Natural killer cell treated with Interleukin-12 subunit alpha and Interleukin-12 subunit beta and Interleukin-15 and Interleukin-18, amount 100 ng/mL, for 72 hours (primary cell): Measurements from ENCODE around the gene HSPA6. TPM values are rescaled to one million over a fixed set of nuclear protein-coding genes. Genes with fewer than 3 reads are reported as not detected.
"Not testable (repeated sequence)": the region's sequence is repeated elsewhere in the genome, so short reads cannot be mapped to it uniquely, and the experiment has no call there.

ENCODE experiments used
- ATAC-seq, 2 donors: fragments of 150-1000 bp; cut with Tn5 transposase in 1 of 2; sonication (Bioruptor Pico), chemical (Tn5 transposase) in 1 of 2; 2 replicates each; pipeline ENCODE4 v1.10.0; 2021
- DNase-seq: peaks from one replicate; pipeline ENCODE4 v3.0.0; 2022; ENCODE audit warnings: low spot score
- H3K27ac Mint-ChIP-seq, 2 donors: 1 replicate in 1 of 2; 2 replicates in 1 of 2; pipeline ENCODE4 v1.8.0; 2022; ENCODE audit warnings: mixed read lengths in 2 of 2, mild to moderate bottlenecking in 1 of 2, moderate library complexity in 1 of 2
- H3K27me3 Mint-ChIP-seq, 2 donors: 1 replicate in 1 of 2; 2 replicates in 1 of 2; pipeline ENCODE4 v1.8.0; 2022; ENCODE audit warnings: mixed read lengths in 2 of 2
- H3K36me3 Mint-ChIP-seq: one replicate; pipeline ENCODE4 v1.8.0; 2022; ENCODE audit warnings: mixed read lengths
- H3K4me1 Mint-ChIP-seq, 2 donors: 1 replicate in 1 of 2; 2 replicates in 1 of 2; pipeline ENCODE4 v1.8.0; 2022; ENCODE audit warnings: low read depth in 2 of 2, mixed read lengths in 2 of 2, mild to moderate bottlenecking in 1 of 2
- H3K4me3 Mint-ChIP-seq: one replicate; pipeline ENCODE4 v1.8.0; 2022; ENCODE audit warnings: mixed read lengths
- H3K9me3 Mint-ChIP-seq: 2 replicates; pipeline ENCODE4 v1.8.0; 2022; ENCODE audit warnings: mixed read lengths
- total RNA-seq, 2 donors: library from RNA; stranded (reverse); gene quantifications; one replicate each; pipeline ENCODE4 v1.2.3, GENCODE V29; 2022

The HSPA6 gene
- total RNA-seq: 1 to 10 TPM; 3.3 to 5.9 TPM

DNA sequence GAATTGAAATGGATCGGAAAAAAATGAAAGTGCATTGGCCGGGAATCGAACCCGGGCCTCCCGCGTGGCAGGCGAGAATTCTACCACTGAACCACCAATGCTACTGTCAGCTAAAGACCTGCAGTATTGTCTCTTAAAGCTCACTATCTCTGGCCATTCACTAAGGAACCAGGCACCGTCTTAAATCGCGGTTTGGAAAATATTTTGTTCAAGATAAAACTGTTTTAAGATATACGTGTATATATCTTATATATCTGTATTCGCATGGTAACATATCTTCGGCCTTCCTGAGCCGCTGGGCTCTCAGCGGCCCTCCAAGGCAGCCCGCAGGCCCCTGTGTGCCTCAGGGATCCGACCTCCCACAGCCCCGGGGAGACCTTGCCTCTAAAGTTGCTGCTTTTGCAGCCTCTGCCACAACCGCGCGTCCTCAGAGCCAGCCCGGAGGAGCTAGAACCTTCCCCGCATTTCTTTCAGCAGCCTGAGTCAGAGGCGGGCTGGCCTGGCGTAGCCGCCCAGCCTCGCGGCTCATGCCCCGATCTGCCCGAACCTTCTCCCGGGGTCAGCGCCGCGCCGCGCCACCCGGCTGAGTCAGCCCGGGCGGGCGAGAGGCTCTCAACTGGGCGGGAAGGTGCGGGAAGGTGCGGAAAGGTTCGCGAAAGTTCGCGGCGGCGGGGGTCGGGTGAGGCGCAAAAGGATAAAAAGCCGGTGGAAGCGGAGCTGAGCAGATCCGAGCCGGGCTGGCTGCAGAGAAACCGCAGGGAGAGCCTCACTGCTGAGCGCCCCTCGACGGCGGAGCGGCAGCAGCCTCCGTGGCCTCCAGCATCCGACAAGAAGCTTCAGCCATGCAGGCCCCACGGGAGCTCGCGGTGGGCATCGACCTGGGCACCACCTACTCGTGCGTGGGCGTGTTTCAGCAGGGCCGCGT is at the start of gene HSPA6:
Gene HSPA6, plus strand, starts transcription at position 724 of the 925 bp plus-strand sequence. Its CDS starts 119 bp downstream, at position 843.
- ATAC-seq (peak; percentile 87), DNase-seq (peak; percentile 81)
- not testable (repeated sequence) for H3K36me3 Mint-ChIP-seq, H3K27me3 Mint-ChIP-seq, H3K9me3 Mint-ChIP-seq
- peak within 1 kb of the TSS; percentile 93 to 95 for H3K27ac Mint-ChIP-seq
- peak within 1 kb of the TSS; percentile 73 for H3K4me3 Mint-ChIP-seq
- peaks cover 14 to 17% of the 10 kb centered on the region in 2 donors for H3K4me1 Mint-ChIP-seq

- not testable (repeated sequence) for ATAC-seq, H3K27ac Mint-ChIP-seq, H3K4me1 Mint-ChIP-seq, H3K9me3 Mint-ChIP-seq, H3K36me3 Mint-ChIP-seq, H3K4me3 Mint-ChIP-seq, DNase-seq
- peaks cover 18% of the 10 kb centered on the region in 2 donors for H3K27me3 Mint-ChIP-seq
Observed at GRCh38 chr1:161477711-161478110, 46.6 kb upstream of the HSPA6 start.

- no peak overlapping the region for H3K27ac Mint-ChIP-seq
- H3K4me1 Mint-ChIP-seq: peaks cover 0 to 3% of the 10 kb centered on the region in 2 donors
- ATAC-seq (no peak), DNase-seq (no peak)
- no peak overlapping the region for H3K4me3 Mint-ChIP-seq
- peaks cover 6 to 7% of the 10 kb centered on the region in 2 donors for H3K27me3 Mint-ChIP-seq
- H3K9me3 Mint-ChIP-seq: no peaks in the 10 kb centered on the region
- no peaks in the 10 kb centered on the region for H3K36me3 Mint-ChIP-seq
Observed at GRCh38 chr1:161478985-161479384, 45.4 kb upstream of the HSPA6 start.

GRCh38 chr1:161480381-161481035 is 43.8 kb upstream of the HSPA6 start:
- H3K36me3 Mint-ChIP-seq: no peaks in the 10 kb centered on the region
- H3K9me3 Mint-ChIP-seq: no peaks in the 10 kb centered on the region
- no peak for DNase-seq
- no peak overlapping the region for H3K27ac Mint-ChIP-seq
- H3K4me1 Mint-ChIP-seq: no peaks in the 10 kb centered on the region
- peaks cover 0 to 2% of the 10 kb centered on the region in 2 donors for H3K27me3 Mint-ChIP-seq
- ATAC-seq: no peak
- H3K4me3 Mint-ChIP-seq: no peak overlapping the region

GRCh38 chr1:161481624-161482392 is 42.5 kb upstream of the HSPA6 start:
- Mint-ChIP-seq H3K9me3 (no peaks in the 10 kb centered on the region), H3K4me1 (peaks cover 0 to under 1% of the 10 kb centered on the region in 2 donors), H3K4me3 (no peak overlapping the region), H3K36me3 (no peaks in the 10 kb centered on the region), H3K27me3 (peaks cover 0 to 2% of the 10 kb centered on the region in 2 donors), H3K27ac (no peak overlapping the region)
- ATAC-seq (no peak), DNase-seq (no peak)

DNA sequence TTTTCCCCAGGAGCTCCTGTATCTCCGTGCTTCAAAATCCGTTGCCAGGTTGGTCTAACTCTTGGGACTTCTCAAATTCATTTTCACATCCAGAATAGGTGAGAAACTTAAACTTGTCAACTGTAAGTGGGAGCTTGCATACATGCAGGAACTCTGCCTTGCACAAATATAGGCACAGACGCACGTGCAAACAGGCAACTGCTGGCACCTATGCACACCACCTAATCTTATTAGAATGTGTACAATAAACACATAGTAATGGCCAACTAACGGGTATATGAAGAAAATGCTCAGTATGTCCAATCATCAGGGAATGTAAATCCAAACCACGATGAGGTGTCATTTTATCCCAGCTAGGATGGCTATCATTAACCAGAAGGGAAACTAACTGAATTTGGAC is 41.7 kb upstream of the HSPA6 start:
- Mint-ChIP-seq H3K4me1 (peaks cover 0 to 6% of the 10 kb centered on the region in 2 donors), H3K27ac (no peak overlapping the region), H3K36me3 (no peaks in the 10 kb centered on the region), H3K4me3 (no peak overlapping the region), H3K27me3 (peaks cover 0 to 2% of the 10 kb centered on the region in 2 donors), H3K9me3 (no peaks in the 10 kb centered on the region)
- DNase-seq: no peak
- ATAC-seq: no peak

DNA sequence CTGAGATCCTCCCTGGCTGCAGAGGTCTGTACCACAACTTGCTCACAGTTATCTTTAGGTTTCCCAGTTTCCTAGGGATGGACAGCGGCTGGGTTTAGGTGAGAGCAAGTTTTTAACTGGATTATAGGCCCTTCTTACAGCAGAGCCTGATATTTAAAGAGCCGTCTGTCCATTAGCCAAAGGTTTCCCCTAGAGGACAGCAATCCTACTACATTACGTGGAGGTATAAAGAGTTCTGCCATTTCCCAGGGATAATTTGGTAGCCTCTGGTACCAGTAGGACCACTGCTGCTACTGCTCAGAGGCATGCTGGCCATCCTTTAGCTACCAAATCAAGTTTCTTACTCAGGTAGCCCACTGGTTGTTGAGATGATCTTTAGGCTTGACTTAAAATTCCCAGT is 41.0 kb upstream of the HSPA6 start:
- Mint-ChIP-seq H3K9me3 (no peaks in the 10 kb centered on the region), H3K4me3 (no peak overlapping the region), H3K27me3 (no peaks in the 10 kb centered on the region), H3K36me3 (no peaks in the 10 kb centered on the region), H3K4me1 (peaks cover 0 to 6% of the 10 kb centered on the region in 2 donors), H3K27ac (no peak overlapping the region)
- ATAC-seq (no peak), DNase-seq (no peak)

DNA sequence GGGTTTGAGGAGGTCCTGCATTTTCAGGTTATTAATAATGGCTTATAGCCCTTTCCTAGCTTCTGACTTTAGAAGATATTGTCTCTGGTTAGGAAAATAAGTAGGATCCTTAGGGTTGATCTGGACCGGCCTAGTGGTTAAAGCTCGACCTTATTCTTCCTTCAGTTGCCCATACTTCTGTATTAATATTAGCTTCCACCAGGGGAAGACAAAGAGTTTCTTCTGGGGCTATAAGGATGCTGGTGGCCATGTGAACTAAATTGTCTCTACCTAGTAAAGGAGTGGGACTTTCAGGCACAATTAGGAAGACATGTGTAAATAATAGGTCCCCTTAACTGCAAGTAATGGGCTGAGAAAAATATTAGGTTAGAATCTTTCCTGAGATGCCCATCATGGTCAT is 39.7 kb upstream of the HSPA6 start:
- Mint-ChIP-seq H3K36me3 (no peaks in the 10 kb centered on the region), H3K4me3 (no peak overlapping the region), H3K4me1 (peaks cover 0 to 15% of the 10 kb centered on the region in 2 donors), H3K27me3 (peaks cover 4 to 7% of the 10 kb centered on the region in 2 donors), H3K9me3 (no peaks in the 10 kb centered on the region), H3K27ac (no peak overlapping the region)
- no peak for DNase-seq
- no peak for ATAC-seq

DNA sequence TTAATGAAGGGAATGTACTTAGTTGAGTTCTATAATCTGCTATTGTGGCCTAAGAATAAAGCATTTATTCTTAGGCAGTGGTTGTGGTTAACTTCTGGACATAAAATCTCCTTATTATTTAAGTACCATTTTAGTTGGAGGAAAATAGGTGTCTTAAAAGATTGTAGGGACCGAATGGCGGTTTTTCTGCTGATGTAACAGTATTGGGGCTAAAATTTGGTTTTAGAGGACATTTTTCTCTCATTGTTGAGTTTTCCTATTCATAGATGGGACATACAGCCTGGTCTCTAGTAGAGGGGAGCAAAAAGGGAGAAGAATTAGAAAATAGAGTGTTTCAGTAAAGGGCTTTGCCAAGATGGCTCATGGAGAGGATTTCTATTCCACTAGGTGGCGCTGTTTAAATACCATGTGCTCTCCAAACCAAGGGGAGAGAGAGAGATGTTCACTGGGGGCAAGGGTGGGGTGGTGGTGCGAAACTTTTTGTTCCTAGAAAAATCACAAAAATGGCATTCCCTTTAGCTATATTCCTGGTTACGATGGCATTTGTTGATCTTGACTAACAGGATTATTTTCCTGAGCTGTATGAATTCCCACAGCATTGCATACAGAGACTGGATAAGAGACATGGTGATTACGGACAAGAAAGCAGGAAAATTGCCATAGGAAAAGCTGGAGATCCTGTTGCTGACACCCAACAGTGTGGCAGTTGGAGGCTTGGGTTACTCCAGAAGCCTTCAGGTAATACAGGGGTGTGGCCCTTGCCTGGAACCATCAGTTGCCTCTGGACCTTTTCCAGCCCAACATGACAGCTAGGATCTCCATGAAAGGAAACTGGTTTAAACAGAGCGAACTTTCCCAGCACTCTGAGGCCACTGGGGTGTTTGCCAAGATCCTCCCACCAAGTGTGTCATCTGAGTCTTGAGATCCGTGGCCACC is 37.3 kb upstream of the HSPA6 start:
- peak in 1 of 2 donors; percentile 80 for ATAC-seq
- peaks cover 16 to 31% of the 10 kb centered on the region in 2 donors for H3K4me1 Mint-ChIP-seq
- peak; percentile 68 for DNase-seq
- peak overlapping the region in 1 of 2 donors; percentile 70 for H3K27ac Mint-ChIP-seq
- H3K9me3 Mint-ChIP-seq: no peaks in the 10 kb centered on the region
- H3K4me3 Mint-ChIP-seq: no peak overlapping the region
- no peaks in the 10 kb centered on the region for H3K36me3 Mint-ChIP-seq
- peaks cover 7 to 17% of the 10 kb centered on the region in 2 donors for H3K27me3 Mint-ChIP-seq

- H3K4me1 Mint-ChIP-seq: peaks cover 24 to 43% of the 10 kb centered on the region in 2 donors
- DNase-seq (no peak), ATAC-seq (no peak)
- peaks cover 14 to 29% of the 10 kb centered on the region in 2 donors for H3K27me3 Mint-ChIP-seq
- no peak overlapping the region for H3K27ac Mint-ChIP-seq
- no peaks in the 10 kb centered on the region for H3K9me3 Mint-ChIP-seq
- no peaks in the 10 kb centered on the region for H3K36me3 Mint-ChIP-seq
- no peak overlapping the region for H3K4me3 Mint-ChIP-seq
Observed at GRCh38 chr1:161491472-161491871, 32.9 kb upstream of the HSPA6 start.

GRCh38 chr1:161492827-161493226 is 31.5 kb upstream of the HSPA6 start:
- no peak for ATAC-seq
- no peak overlapping the region for H3K4me3 Mint-ChIP-seq
- no peaks in the 10 kb centered on the region for H3K36me3 Mint-ChIP-seq
- no peak for DNase-seq
- H3K4me1 Mint-ChIP-seq: peaks cover 24 to 37% of the 10 kb centered on the region in 2 donors
- H3K27me3 Mint-ChIP-seq: peaks cover 14 to 29% of the 10 kb centered on the region in 2 donors
- H3K27ac Mint-ChIP-seq: peak overlapping the region in 1 of 2 donors; percentile 6
- H3K9me3 Mint-ChIP-seq: no peaks in the 10 kb centered on the region

GRCh38 chr1:161494091-161494735 is 30.1 kb upstream of the HSPA6 start:
- Mint-ChIP-seq H3K27ac (no peak overlapping the region), H3K9me3 (no peaks in the 10 kb centered on the region), H3K4me1 (peaks cover 31 to 37% of the 10 kb centered on the region in 2 donors), H3K36me3 (no peaks in the 10 kb centered on the region), H3K4me3 (no peak overlapping the region), H3K27me3 (peaks cover 9 to 25% of the 10 kb centered on the region in 2 donors)
- no peak for DNase-seq
- ATAC-seq: no peak
